Left lung (tissue), 14 donors: ENCODE data around the gene CRACR2A. TPM values are rescaled to one million over a fixed set of nuclear protein-coding genes. Genes with fewer than 3 reads are reported as not detected.
A peak's percentile ranks its signal among the peaks of the same experiment; 100 is the strongest.

Experiments used
- ATAC-seq: fragments of 200-7000 bp; cut with Tn5 transposase; one replicate; pipeline ENCODE4 v1.9.1; 2020; ENCODE audit warnings: moderate library complexity
- DNase-seq, 4 donors: peaks; one replicate each; pipeline ENCODE4 v3.0.0-alpha.2; 2013 to 2020
- H3K27ac ChIP-seq, 2 donors: fragments of 200-600 bp; sonication (generic) in 1 of 2; one replicate each; pipeline versions ENCODE4 v1.5.0 to v1.8.0; 2020 to 2021
- H3K27me3 ChIP-seq, 2 donors: fragments of 200-600 bp; sonication (generic) in 1 of 2; one replicate each; pipeline versions ENCODE4 v1.5.0 to v1.8.0; 2020 to 2021
- H3K36me3 ChIP-seq, 2 donors: fragments of 200-600 bp; sonication (generic) in 1 of 2; one replicate each; pipeline versions ENCODE4 v1.5.0 to v1.8.0; 2020 to 2021
- H3K4me1 ChIP-seq, 2 donors: fragments of 200-600 bp; one replicate each; pipeline ENCODE4 v1.8.0; 2021
- H3K4me3 ChIP-seq, 2 donors: fragments of 200-600 bp; sonication (generic) in 1 of 2; one replicate each; pipeline versions ENCODE4 v1.5.0 to v1.8.0; 2020 to 2021; ENCODE audit warnings: mild to moderate bottlenecking in 1 of 2
- H3K9me3 ChIP-seq, 2 donors: fragments of 200-600 bp; sonication (generic) in 1 of 2; one replicate each; pipeline versions ENCODE4 v1.5.0 to v1.8.0; 2020 to 2021
- intact Hi-C, 2 donors: fragments of 100-400 bp; cut with DNase I; formaldehyde crosslinking; loops; one replicate each; pipeline versions ENCODE4 v1.11.2 to v1.14.2; 2022
- long read RNA-seq, 12 donors: library from polyadenylated mRNA in 2 of 12; unstranded in 2 of 12; transcript quantifications; one replicate each; pipeline ENCODE4 v2.0.0 and lab custom pipeline, GENCODE V29; 2019 to 2026
- polyA plus RNA-seq, 6 donors: library from polyadenylated mRNA; unstranded; fragments of 120-200 nt; gene quantifications; one replicate each; pipeline ENCODE4 v1.2.1, GENCODE V29; 2013; ENCODE audit not compliant: insufficient read length in 6 of 6
- total RNA-seq, 2 donors: library from RNA; stranded (reverse); fragmentation: NEBNext Ultra II Directional; extraction: Animal tissue kit (Norgen Biotek cat#: 25700); gene quantifications; one replicate each; pipeline ENCODE4 v1.2.1, GENCODE V29; 2021
- TF ChIP-seq, protein P1 (sequence below), 2 donors: fragments of 200-600 bp; sonication (generic) in 1 of 2; IDR thresholded peaks; one replicate each; pipeline versions ENCODE4 v1.5.0 to v1.8.0; 2021; ENCODE audit warnings: antibody characterized with exemption in 2 of 2
- donor health status: DM: no; HTN: yes; CAD: no.
- donor health status: DM: no; HTN: no; CAD: no.

Gene CRACR2A, protein sequence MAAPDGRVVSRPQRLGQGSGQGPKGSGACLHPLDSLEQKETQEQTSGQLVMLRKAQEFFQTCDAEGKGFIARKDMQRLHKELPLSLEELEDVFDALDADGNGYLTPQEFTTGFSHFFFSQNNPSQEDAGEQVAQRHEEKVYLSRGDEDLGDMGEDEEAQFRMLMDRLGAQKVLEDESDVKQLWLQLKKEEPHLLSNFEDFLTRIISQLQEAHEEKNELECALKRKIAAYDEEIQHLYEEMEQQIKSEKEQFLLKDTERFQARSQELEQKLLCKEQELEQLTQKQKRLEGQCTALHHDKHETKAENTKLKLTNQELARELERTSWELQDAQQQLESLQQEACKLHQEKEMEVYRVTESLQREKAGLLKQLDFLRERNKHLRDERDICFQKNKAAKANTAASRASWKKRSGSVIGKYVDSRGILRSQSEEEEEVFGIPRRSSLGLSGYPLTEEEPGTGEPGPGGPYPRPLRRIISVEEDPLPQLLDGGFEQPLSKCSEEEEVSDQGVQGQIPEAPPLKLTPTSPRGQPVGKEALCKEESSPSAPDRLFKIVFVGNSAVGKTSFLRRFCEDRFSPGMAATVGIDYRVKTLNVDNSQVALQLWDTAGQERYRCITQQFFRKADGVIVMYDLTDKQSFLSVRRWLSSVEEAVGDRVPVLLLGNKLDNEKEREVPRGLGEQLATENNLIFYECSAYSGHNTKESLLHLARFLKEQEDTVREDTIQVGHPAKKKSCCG
- total RNA-seq (1 to 10 TPM; 3.6 to 6.5 TPM), polyA plus RNA-seq (1 to 10 TPM; 3.2 to 4.9 (median 3.6) TPM)
- long read RNA-seq, donor 1, result 0 reads
- long read RNA-seq, donor 2, result 0 reads
- long read RNA-seq, donor 3, result 0 reads
- long read RNA-seq, donor 4, result 0 reads
- long read RNA-seq, donor 5, result 0 reads
- long read RNA-seq, donor 6, result 0 reads
- long read RNA-seq, donor 7, result 0 reads
- long read RNA-seq, donor 8, result 0 reads
- long read RNA-seq, donor 9, result 0 reads
- long read RNA-seq, donor 10, partial matches to known transcripts, result 0 of 1 reads
- long read RNA-seq, donor 10, other reads (novel, unspliced or antisense), result 1 of 1 reads
- long read RNA-seq, donor 11, result 0 reads
- long read RNA-seq, donor 12, result 0 reads

DNA sequence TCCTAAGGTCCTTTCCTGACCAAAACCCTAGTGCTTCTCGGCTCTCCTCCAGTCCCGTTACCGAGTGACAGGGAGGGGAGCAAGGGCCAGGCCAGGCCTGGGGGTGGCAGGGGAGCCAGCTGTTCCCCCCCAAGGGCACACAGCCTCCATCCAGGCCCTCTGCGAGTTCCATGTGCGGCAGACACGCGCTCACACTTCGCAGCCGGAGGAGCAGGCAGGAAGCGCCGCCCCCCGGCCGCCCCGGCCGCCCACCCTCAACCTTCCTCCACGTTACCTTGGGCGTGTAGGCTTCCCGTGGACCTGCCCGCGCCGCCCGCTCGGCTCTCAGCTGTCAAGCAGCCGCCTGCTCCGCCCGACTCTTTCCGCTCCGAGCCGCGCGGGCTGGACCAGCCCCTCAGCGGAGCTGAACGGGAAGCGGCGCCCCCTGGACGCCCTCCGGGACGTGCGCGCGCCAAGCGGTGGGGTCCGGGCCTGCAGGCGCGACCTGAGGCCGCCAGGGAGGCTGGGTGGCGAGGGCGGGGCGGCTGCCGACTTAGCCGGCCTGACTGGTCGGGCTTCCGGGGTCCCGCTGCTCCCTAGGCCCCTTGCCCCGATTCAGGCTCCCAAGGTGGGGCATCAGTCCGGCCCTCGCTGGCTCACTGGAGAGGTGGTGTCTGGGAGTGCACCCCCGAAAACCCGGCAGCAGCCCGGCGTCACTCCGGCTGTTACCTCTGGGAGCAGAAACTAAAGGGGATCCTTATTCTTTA is at the start of gene CRACR2A:
Gene CRACR2A (minus strand): TSS at position 369 of the 746 bp plus-strand sequence. CDS start 56,110 bp downstream, outside the sequence.
- H3K9me3 ChIP-seq, result no peaks in the 10 kb centered on the region
- DNase-seq (peak; percentile 52 to 94 (median 69)), ATAC-seq (peak; percentile 89)
- peaks cover 0 to 24% of the 10 kb centered on the region in 2 donors for H3K4me1 ChIP-seq
- TF ChIP-seq, protein P1, sequence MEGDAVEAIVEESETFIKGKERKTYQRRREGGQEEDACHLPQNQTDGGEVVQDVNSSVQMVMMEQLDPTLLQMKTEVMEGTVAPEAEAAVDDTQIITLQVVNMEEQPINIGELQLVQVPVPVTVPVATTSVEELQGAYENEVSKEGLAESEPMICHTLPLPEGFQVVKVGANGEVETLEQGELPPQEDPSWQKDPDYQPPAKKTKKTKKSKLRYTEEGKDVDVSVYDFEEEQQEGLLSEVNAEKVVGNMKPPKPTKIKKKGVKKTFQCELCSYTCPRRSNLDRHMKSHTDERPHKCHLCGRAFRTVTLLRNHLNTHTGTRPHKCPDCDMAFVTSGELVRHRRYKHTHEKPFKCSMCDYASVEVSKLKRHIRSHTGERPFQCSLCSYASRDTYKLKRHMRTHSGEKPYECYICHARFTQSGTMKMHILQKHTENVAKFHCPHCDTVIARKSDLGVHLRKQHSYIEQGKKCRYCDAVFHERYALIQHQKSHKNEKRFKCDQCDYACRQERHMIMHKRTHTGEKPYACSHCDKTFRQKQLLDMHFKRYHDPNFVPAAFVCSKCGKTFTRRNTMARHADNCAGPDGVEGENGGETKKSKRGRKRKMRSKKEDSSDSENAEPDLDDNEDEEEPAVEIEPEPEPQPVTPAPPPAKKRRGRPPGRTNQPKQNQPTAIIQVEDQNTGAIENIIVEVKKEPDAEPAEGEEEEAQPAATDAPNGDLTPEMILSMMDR (IDR thresholded peaks at IDR 0.05), result peak; percentile 57 to 77
- no peaks in the 10 kb centered on the region for H3K36me3 ChIP-seq
- peak within 1 kb of the TSS; percentile 76 to 94 for H3K27ac ChIP-seq
- H3K4me3 ChIP-seq, result peak within 1 kb of the TSS; percentile 47 to 55
- H3K27me3 ChIP-seq, result peaks cover 0 to 7% of the 10 kb centered on the region in 2 donors
- intact Hi-C loops, result no loop called here

GRCh38 chr12:3797531-3798048 is 44.7 kb upstream of the CRACR2A start:
- Histone ChIP-seq H3K4me3 (no peak overlapping the region), H3K36me3 (peaks cover 0 to 4% of the 10 kb centered on the region in 2 donors), H3K27ac (no peak overlapping the region), H3K9me3 (no peaks in the 10 kb centered on the region), H3K27me3 (no peaks in the 10 kb centered on the region), H3K4me1 (no peaks in the 10 kb centered on the region)
- DNase-seq (no peak), ATAC-seq (no peak)
- TF ChIP-seq, protein P1 (IDR thresholded peaks at IDR 0.05), result no peak
- intact Hi-C loops, result no loop called here

GRCh38 chr12:3795492-3796133 is 42.7 kb upstream of the CRACR2A start:
- H3K36me3 ChIP-seq, result peaks cover 0 to 4% of the 10 kb centered on the region in 2 donors
- intact Hi-C loops, result no loop called here
- H3K4me3 ChIP-seq, result no peak overlapping the region
- H3K27me3 ChIP-seq, result no peaks in the 10 kb centered on the region
- no peak overlapping the region for H3K27ac ChIP-seq
- ATAC-seq (no peak), DNase-seq (no peak)
- H3K9me3 ChIP-seq, result no peaks in the 10 kb centered on the region
- TF ChIP-seq, protein P1 (IDR thresholded peaks at IDR 0.05), result no peak
- no peaks in the 10 kb centered on the region for H3K4me1 ChIP-seq

DNA sequence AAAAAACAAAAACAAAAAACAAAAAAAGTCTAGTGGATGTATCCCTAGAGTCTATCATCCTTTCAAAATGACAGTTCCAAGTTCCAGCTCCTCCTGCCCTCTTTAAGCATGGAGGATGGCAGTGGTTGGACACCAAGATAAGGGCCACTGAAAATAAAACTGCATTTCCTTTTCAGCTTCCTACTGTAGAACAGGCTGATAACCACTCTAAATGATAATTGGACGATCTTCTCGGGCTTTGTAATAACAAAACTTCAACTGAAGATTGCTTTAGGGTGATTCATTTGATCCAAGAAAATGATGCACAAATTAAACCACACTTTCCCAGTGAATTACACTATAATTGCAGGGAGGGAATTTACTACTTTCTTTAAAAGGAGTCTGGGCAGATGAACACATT is 42.2 kb upstream of the CRACR2A start:
- Histone ChIP-seq H3K27ac (no peak overlapping the region), H3K27me3 (no peaks in the 10 kb centered on the region), H3K4me3 (no peak overlapping the region), H3K36me3 (peaks cover 0 to 4% of the 10 kb centered on the region in 2 donors), H3K9me3 (no peaks in the 10 kb centered on the region), H3K4me1 (no peaks in the 10 kb centered on the region)
- TF ChIP-seq, protein P1 (IDR thresholded peaks at IDR 0.05), result no peak
- no peak for DNase-seq
- no peak for ATAC-seq
- intact Hi-C loops, result no loop called here
